CD4-positive, alpha-beta memory T cell (primary cell): ENCODE measurements around the gene CTAG2. TPM values are rescaled to one million over a fixed set of nuclear protein-coding genes. Genes with fewer than 3 reads are reported as not detected.
"Not testable (repeated sequence)": the region's sequence is repeated elsewhere in the genome, so short reads cannot be mapped to it uniquely, and the experiment has no call there.

Experiments
- CTCF ChIA-PET: fragments of 350-600 bp; sonication (Branson Sonifier 250); formaldehyde crosslinking; loops from one replicate; lab custom pipeline; 2021; ENCODE audit warnings: inconsistent platforms; ENCODE audit not compliant: partially characterized antibody; lab: Charles Lee
- POLR2A ChIA-PET: fragments of 350-600 bp; sonication (Branson Sonifier 250); formaldehyde crosslinking; loops from one replicate; lab custom pipeline; 2021; ENCODE audit not compliant: partially characterized antibody; lab: Charles Lee
- DNase-seq, 5 donors: peaks; one replicate each; pipeline versions ENCODE4 v3.0.0 to v3.0.0-alpha.2; 2020 to 2022; ENCODE audit warnings: mixed read lengths in 1 of 5
- H3K27ac ChIP-seq: one replicate; pipeline ENCODE4 v1.7.0; 2013; ENCODE audit warnings: low read depth, low read length
- H3K27me3 ChIP-seq: 2 replicates; pipeline ENCODE4 v1.7.0; 2013; ENCODE audit warnings: mild to moderate bottlenecking, low read length, moderate library complexity; ENCODE audit not compliant: insufficient read depth
- H3K36me3 ChIP-seq: 2 replicates; pipeline ENCODE4 v1.7.0; 2013; ENCODE audit warnings: mild to moderate bottlenecking, low read length, moderate library complexity; ENCODE audit not compliant: insufficient read depth
- H3K4me1 ChIP-seq: 2 replicates; pipeline ENCODE4 v1.7.0; 2013; ENCODE audit warnings: mild to moderate bottlenecking, low read length, moderate library complexity; ENCODE audit not compliant: insufficient read depth
- H3K4me3 ChIP-seq, 2 donors: one replicate each; pipeline ENCODE4 v1.7.0; 2013; ENCODE audit warnings: low read length in 2 of 2, mild to moderate bottlenecking in 1 of 2
- H3K9me3 ChIP-seq, 2 donors: one replicate each; pipeline ENCODE4 v1.7.0; 2013; ENCODE audit warnings: low read length in 2 of 2, control low read depth in 1 of 2; ENCODE audit not compliant: control insufficient read depth in 1 of 2
- H3K27ac Mint-ChIP-seq, 7 donors: one replicate each; pipeline ENCODE4 v1.8.0; 2020 to 2021; ENCODE audit warnings: mixed read lengths in 7 of 7, mild to moderate bottlenecking in 6 of 7, inconsistent platforms in 3 of 7, moderate library complexity in 3 of 7
- H3K27me3 Mint-ChIP-seq, 2 donors: one replicate each; pipeline ENCODE4 v1.8.0; 2020 to 2021; ENCODE audit warnings: mixed read lengths in 2 of 2
- H3K36me3 Mint-ChIP-seq, 2 donors: one replicate each; pipeline ENCODE4 v1.8.0; 2020 to 2021; ENCODE audit warnings: mixed read lengths in 2 of 2, inconsistent platforms in 1 of 2, mild to moderate bottlenecking in 1 of 2
- H3K4me1 Mint-ChIP-seq, 4 donors: one replicate each; pipeline ENCODE4 v1.8.0; 2020 to 2021; ENCODE audit warnings: mixed read lengths in 4 of 4, mild to moderate bottlenecking in 1 of 4
- H3K4me3 Mint-ChIP-seq, 8 donors: one replicate each; pipeline ENCODE4 v1.8.0; 2020 to 2021; ENCODE audit warnings: mixed read lengths in 8 of 8, mild to moderate bottlenecking in 7 of 8, moderate library complexity in 6 of 8, inconsistent platforms in 3 of 8
- H3K9me3 Mint-ChIP-seq, 8 donors: one replicate each; pipeline ENCODE4 v1.8.0; 2020 to 2021; ENCODE audit warnings: mixed read lengths in 8 of 8, mild to moderate bottlenecking in 5 of 8, inconsistent platforms in 3 of 8, moderate library complexity in 1 of 8
- intact Hi-C: fragments of 100-400 bp; cut with micrococcal nuclease; formaldehyde crosslinking; loops from one replicate; pipeline ENCODE4 v1.15.1; 2023
- polyA plus RNA-seq, 2 donors: library from polyadenylated mRNA; unstranded; fragments of 300-500 nt; fragmentation: Illumina TruSeq; gene quantifications; one replicate each; pipeline ENCODE4 v1.2.3, GENCODE V29; 2021
- total RNA-seq, 2 experiments: library from RNA; stranded (reverse); gene quantifications; one replicate each; pipeline ENCODE4 v1.2.3, GENCODE V29; 2021

The CTAG2 gene
- total and polyA plus RNA-seq, 4 experiments from 2014 or later: not detected

GRCh38 chrX:154628960-154629359 lies 24.4 kb downstream of the CTAG2 start:
- CTCF ChIA-PET, H3K9me3 ChIP-seq, H3K4me1 Mint-ChIP-seq, H3K27me3 Mint-ChIP-seq, POLR2A ChIA-PET, intact Hi-C loops, H3K36me3 ChIP-seq, H3K4me3 Mint-ChIP-seq, H3K4me3 ChIP-seq, H3K27ac Mint-ChIP-seq, H3K36me3 Mint-ChIP-seq, H3K9me3 Mint-ChIP-seq, H3K27me3 ChIP-seq, H3K4me1 ChIP-seq, H3K27ac ChIP-seq, DNase-seq: not testable (repeated sequence)

DNA sequence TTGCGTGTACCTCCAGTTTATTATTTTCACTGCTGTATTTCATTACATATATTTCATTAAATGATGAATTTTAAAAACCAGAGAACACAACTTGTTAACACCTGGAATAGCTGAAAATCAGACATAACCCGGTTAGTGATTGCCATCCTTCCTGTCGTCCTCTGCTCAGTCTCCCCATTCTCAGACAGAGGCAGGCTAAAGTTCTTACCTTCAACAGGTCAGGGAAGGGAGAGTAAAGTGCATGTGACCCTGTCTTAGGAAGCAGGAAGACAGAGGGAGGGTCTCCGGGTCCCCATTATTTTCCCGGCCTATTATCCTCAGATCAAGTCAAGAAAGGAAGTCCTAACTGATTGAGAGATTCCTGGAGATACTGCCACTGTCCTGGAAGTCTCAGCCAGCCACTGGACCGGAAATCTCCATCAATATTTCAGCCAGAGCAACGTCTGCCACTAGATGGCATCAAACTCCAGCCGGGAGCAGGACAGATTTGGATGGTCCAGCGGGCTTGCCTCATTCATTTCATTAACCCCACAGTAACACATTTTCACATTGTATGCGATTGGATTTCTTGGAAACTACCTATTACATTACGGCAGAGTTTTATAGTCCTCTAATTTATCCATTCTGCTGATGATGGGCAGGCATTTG lies 32.5 kb downstream of the CTAG2 start:
- CTCF ChIA-PET, H3K36me3 ChIP-seq, H3K9me3 Mint-ChIP-seq, H3K27me3 Mint-ChIP-seq, H3K27me3 ChIP-seq, H3K4me1 ChIP-seq, H3K4me3 Mint-ChIP-seq, H3K9me3 ChIP-seq, H3K4me1 Mint-ChIP-seq, H3K27ac ChIP-seq, DNase-seq, POLR2A ChIA-PET, intact Hi-C loops, H3K4me3 ChIP-seq, H3K27ac Mint-ChIP-seq, H3K36me3 Mint-ChIP-seq: not testable (repeated sequence)

- DNase-seq, POLR2A ChIA-PET, H3K27ac Mint-ChIP-seq, intact Hi-C loops, H3K36me3 Mint-ChIP-seq, H3K27ac ChIP-seq, H3K4me3 ChIP-seq, H3K4me1 Mint-ChIP-seq, H3K4me3 Mint-ChIP-seq, H3K27me3 Mint-ChIP-seq, H3K9me3 Mint-ChIP-seq, H3K36me3 ChIP-seq, H3K27me3 ChIP-seq, CTCF ChIA-PET, H3K4me1 ChIP-seq, H3K9me3 ChIP-seq: not testable (repeated sequence)
Measured at GRCh38 chrX:154619182-154619581, 34.2 kb downstream of the CTAG2 start, which contains the start of gene CTAG1B. TSS of gene CTAG1B (minus strand) at chrX:154619282. CDS start at chrX:154619218, 64 bp downstream.

- H3K4me3 ChIP-seq, H3K36me3 Mint-ChIP-seq, H3K9me3 Mint-ChIP-seq, H3K4me3 Mint-ChIP-seq, H3K27ac ChIP-seq, intact Hi-C loops, H3K9me3 ChIP-seq, H3K36me3 ChIP-seq, POLR2A ChIA-PET, H3K27ac Mint-ChIP-seq, H3K4me1 ChIP-seq, H3K27me3 Mint-ChIP-seq, H3K4me1 Mint-ChIP-seq, CTCF ChIA-PET, H3K27me3 ChIP-seq, DNase-seq: not testable (repeated sequence)
Measured at GRCh38 chrX:154613586-154613985, 39.8 kb downstream of the CTAG2 start.

DNA sequence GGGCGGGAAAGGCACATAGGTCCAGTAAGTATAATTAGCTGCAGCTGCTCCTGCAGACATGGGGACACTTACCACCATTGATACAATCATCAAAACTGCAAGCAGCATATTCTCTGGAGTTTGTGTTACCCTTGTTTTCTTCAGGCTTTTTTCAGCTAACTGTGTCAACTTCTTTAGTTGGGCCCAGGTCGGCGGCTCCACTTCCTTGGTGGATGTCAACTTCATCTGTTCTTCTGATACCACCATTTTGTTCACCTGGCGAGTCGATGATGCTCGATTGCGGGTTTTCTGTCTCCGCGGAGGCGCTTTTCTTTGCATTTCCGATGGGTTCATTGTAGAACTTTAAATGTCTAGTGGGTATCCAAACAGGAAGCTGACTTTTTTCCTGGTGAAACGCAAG lies 42.2 kb downstream of the CTAG2 start:
- CTCF ChIA-PET, H3K4me1 Mint-ChIP-seq, H3K27me3 Mint-ChIP-seq, H3K9me3 ChIP-seq, H3K4me3 Mint-ChIP-seq, H3K4me1 ChIP-seq, intact Hi-C loops, H3K27me3 ChIP-seq, POLR2A ChIA-PET, H3K36me3 Mint-ChIP-seq, DNase-seq, H3K9me3 Mint-ChIP-seq, H3K36me3 ChIP-seq, H3K4me3 ChIP-seq, H3K27ac ChIP-seq, H3K27ac Mint-ChIP-seq: not testable (repeated sequence)

- H3K4me3 Mint-ChIP-seq, DNase-seq, H3K27me3 Mint-ChIP-seq, H3K4me1 ChIP-seq, H3K9me3 Mint-ChIP-seq, CTCF ChIA-PET, H3K27me3 ChIP-seq, H3K36me3 ChIP-seq, H3K9me3 ChIP-seq, H3K4me1 Mint-ChIP-seq, intact Hi-C loops, POLR2A ChIA-PET, H3K36me3 Mint-ChIP-seq, H3K4me3 ChIP-seq, H3K27ac ChIP-seq, H3K27ac Mint-ChIP-seq: not testable (repeated sequence)
Measured at GRCh38 chrX:154608823-154609222, 44.6 kb downstream of the CTAG2 start.

DNA sequence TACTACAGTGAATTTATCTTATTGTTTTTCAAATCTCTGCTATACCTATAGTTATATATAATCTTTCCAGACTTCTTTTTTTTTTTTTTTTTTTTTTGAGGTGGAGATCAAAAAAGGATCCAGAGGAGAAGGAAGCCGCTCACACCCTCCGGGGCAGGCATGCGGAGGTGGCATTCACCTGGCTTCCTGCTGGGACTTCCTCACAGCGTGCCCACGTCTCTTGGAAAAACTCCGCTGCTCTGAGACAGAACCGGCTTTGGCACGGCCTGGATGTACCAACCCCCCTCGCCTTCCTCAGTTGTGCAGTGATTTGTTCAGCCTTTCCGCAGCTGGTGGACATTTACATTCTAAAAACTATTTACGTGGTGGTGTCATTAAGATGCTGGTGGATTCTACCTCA lies 45.4 kb downstream of the CTAG2 start:
- H3K27me3 Mint-ChIP-seq, H3K36me3 ChIP-seq, DNase-seq, H3K36me3 Mint-ChIP-seq, H3K27ac Mint-ChIP-seq, H3K9me3 ChIP-seq, H3K9me3 Mint-ChIP-seq, H3K4me3 ChIP-seq, POLR2A ChIA-PET, H3K4me3 Mint-ChIP-seq, H3K4me1 Mint-ChIP-seq, H3K27ac ChIP-seq, H3K27me3 ChIP-seq, intact Hi-C loops, H3K4me1 ChIP-seq, CTCF ChIA-PET: not testable (repeated sequence)

- POLR2A ChIA-PET: no interaction called here
Measured at GRCh38 chrX:154607370-154607769, 46.0 kb downstream of the CTAG2 start.

More at GRCh38 chrX:154607370-154607769, 46.0 kb downstream of the CTAG2 start:
- H3K4me1 Mint-ChIP-seq: peaks cover 0 to 5% (median 2%) of the 10 kb centered on the region in 4 donors
- H3K36me3 Mint-ChIP-seq: no peaks in the 10 kb centered on the region
- H3K9me3 Mint-ChIP-seq: no peaks in the 10 kb centered on the region
- Histone ChIP-seq H3K4me1 (no peaks in the 10 kb centered on the region), H3K27ac (no peak overlapping the region), H3K27me3 (no peaks in the 10 kb centered on the region), H3K4me3 (no peak overlapping the region), H3K9me3 (no peaks in the 10 kb centered on the region), H3K36me3 (no peaks in the 10 kb centered on the region)
- CTCF ChIA-PET: no interaction called here
- intact Hi-C loops: no loop called here
- DNase-seq: no peak
- H3K4me3 Mint-ChIP-seq: no peak overlapping the region
- H3K27me3 Mint-ChIP-seq: peaks cover 0 to 1% of the 10 kb centered on the region in 2 donors
- H3K27ac Mint-ChIP-seq: no peak overlapping the region
